MM.1S (cell line): Measurements from ENCODE around the gene CKAP5.

ENCODE experiments used
- DNase-seq: peaks from one replicate; pipeline ENCODE4 v3.0.0-alpha.2; 2015
- H2AFZ ChIP-seq: fragments of 300-600 bp; sonication (generic); 2 replicates; pipeline ENCODE4 v1.6.0; 2016; ENCODE audit warnings: antibody characterized with exemption, low read length
- H3F3A ChIP-seq: fragments of 300-600 bp; sonication (generic); 2 replicates; pipeline ENCODE4 v1.6.1; 2016; ENCODE audit warnings: mild to moderate bottlenecking, antibody characterized with exemption, low read length, moderate library complexity, mixed read lengths; ENCODE audit not compliant: insufficient read depth
- H3K27ac ChIP-seq: fragments of 300-600 bp; sonication (generic); 2 replicates; pipeline ENCODE4 v1.5.1; 2016; ENCODE audit warnings: mild to moderate bottlenecking, low read length
- H3K27me3 ChIP-seq: fragments of 300-600 bp; sonication (generic); replicated peaks from 2 replicates; pipeline ENCODE4 v1.6.0; 2016; ENCODE audit warnings: low read length; ENCODE audit not compliant: insufficient read depth
- H3K36me3 ChIP-seq: fragments of 300-600 bp; sonication (generic); replicated peaks from 2 replicates; pipeline ENCODE4 v1.6.1; 2016; ENCODE audit warnings: mild to moderate bottlenecking, low read length, mixed read lengths; ENCODE audit not compliant: insufficient read depth
- H3K4me1 ChIP-seq: fragments of 300-600 bp; sonication (generic); 2 replicates; pipeline ENCODE4 v1.6.1; 2016; ENCODE audit warnings: low read length, mixed read lengths
- H3K4me2 ChIP-seq: fragments of 300-600 bp; sonication (generic); 2 replicates; pipeline ENCODE4 v1.6.0; 2016; ENCODE audit warnings: low read depth, low read length
- H3K4me3 ChIP-seq: fragments of 300-600 bp; sonication (generic); 2 replicates; pipeline ENCODE4 v1.5.1; 2016; ENCODE audit warnings: low read length, mixed read lengths
- H3K79me2 ChIP-seq: fragments of 300-600 bp; sonication (generic); 2 replicates; pipeline ENCODE4 v1.6.1; 2016; ENCODE audit warnings: mixed run types, low read length, mixed read lengths
- H3K9ac ChIP-seq: fragments of 300-600 bp; sonication (generic); 2 replicates; pipeline ENCODE4 v1.6.1; 2016; ENCODE audit warnings: low read length, mixed read lengths
- H3K9me2 ChIP-seq: fragments of 300-600 bp; sonication (generic); replicated peaks from 2 replicates; pipeline ENCODE4 v1.6.1; 2016; ENCODE audit warnings: mild to moderate bottlenecking, low read length, mixed read lengths; ENCODE audit not compliant: insufficient read depth
- H3K9me3 ChIP-seq: fragments of 300-600 bp; sonication (generic); replicated peaks from 2 replicates; pipeline ENCODE4 v1.6.1; 2016; ENCODE audit warnings: mild to moderate bottlenecking, low read length, mixed read lengths; ENCODE audit not compliant: insufficient read depth
- H4K20me1 ChIP-seq: fragments of 300-600 bp; sonication (generic); 2 replicates; pipeline ENCODE4 v1.6.1; 2016; ENCODE audit warnings: mild to moderate bottlenecking, low read length, moderate library complexity, mixed read lengths; ENCODE audit not compliant: insufficient read depth
- EZH2 ChIP-seq: fragments of 300-600 bp; sonication (generic); optimal IDR thresholded peaks from 2 replicates; pipeline ENCODE3; 2017; ENCODE audit warnings: low read depth, mild to moderate bottlenecking, antibody characterized with exemption, low read length, mixed read lengths
- EZH2phosphoT487 ChIP-seq: fragments of 300-600 bp; sonication (generic); IDR thresholded peaks from 2 replicates; pipeline ENCODE4 v1.6.1; 2018; ENCODE audit warnings: antibody characterized with exemption, low read length
- TF ChIP-seq, protein P1 (sequence below): fragments of 300-600 bp; sonication (generic); IDR thresholded peaks from 2 replicates; pipeline ENCODE4 v1.5.1; 2016; ENCODE audit warnings: antibody characterized with exemption, low read length, mixed read lengths

CKAP5 gene

DNA sequence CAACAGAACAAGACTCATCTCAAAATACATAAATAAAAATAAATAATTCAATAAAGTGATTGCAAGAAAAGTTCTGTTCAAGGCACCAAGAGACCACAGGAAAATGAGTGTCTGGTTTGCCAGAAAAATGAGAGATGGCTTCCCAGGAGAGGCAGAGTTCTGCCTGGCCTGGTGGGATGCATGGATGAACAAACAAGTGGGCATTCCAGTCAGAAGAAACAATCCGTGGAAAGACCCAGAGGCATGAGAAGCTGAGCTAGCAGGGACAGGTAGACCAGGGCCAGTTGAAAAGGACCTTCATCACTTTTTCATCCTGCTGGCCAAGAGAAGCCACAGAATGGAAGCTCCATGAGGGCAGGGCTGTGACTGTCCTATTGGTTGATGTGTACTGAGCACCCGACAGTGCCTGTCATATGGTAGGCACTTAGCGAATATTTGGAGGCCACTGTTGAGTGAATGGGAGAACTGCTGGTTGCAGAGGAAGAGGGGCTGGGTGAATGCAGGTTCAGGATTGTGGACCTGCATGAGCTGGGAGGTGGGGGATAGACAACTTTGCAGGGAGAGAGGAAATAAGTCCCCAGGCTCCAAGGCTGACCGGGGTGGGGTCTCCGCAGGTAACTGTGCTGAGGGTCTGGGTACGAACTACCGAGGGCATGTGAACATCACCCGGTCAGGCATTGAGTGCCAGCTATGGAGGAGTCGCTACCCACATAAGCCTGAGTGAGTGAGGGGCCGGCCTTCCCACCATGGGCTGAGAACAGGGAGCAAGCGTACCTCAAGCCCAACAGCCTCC lies 123.3 kb downstream of the CKAP5 start:
- no peak for DNase-seq
- no peaks in the 10 kb centered on the region for H3K36me3 ChIP-seq

GRCh38 chr11:46721286-46721685 lies 124.8 kb downstream of the CKAP5 start:
- Histone ChIP-seq H3K79me2 (no peaks in the 10 kb centered on the region), H3K36me3 (no peaks in the 10 kb centered on the region), H3K9me2 (no peaks in the 10 kb centered on the region), H3K4me1 (no peaks in the 10 kb centered on the region), H3K4me3 (no peak overlapping the region), H3K9me3 (no peaks in the 10 kb centered on the region), H2AFZ (no peak overlapping the region), H3K27ac (no peak overlapping the region), H3K4me2 (no peak overlapping the region), H3K27me3 (no peaks in the 10 kb centered on the region), H4K20me1 (no peaks in the 10 kb centered on the region), H3K9ac (no peak overlapping the region), H3F3A (no peaks in the 10 kb centered on the region)
- TF ChIP-seq EZH2: no peak
- TF ChIP-seq EZH2phosphoT487: no peak
- TF ChIP-seq, protein P1, sequence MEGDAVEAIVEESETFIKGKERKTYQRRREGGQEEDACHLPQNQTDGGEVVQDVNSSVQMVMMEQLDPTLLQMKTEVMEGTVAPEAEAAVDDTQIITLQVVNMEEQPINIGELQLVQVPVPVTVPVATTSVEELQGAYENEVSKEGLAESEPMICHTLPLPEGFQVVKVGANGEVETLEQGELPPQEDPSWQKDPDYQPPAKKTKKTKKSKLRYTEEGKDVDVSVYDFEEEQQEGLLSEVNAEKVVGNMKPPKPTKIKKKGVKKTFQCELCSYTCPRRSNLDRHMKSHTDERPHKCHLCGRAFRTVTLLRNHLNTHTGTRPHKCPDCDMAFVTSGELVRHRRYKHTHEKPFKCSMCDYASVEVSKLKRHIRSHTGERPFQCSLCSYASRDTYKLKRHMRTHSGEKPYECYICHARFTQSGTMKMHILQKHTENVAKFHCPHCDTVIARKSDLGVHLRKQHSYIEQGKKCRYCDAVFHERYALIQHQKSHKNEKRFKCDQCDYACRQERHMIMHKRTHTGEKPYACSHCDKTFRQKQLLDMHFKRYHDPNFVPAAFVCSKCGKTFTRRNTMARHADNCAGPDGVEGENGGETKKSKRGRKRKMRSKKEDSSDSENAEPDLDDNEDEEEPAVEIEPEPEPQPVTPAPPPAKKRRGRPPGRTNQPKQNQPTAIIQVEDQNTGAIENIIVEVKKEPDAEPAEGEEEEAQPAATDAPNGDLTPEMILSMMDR: no peak
- DNase-seq: no peak

More for the DNA sequence above, 123.3 kb downstream of the CKAP5 start:
- H3K9me2 ChIP-seq: no peaks in the 10 kb centered on the region
- H3K4me3 ChIP-seq: no peak overlapping the region
- no peaks in the 10 kb centered on the region for H3K79me2 ChIP-seq
- H3K4me1 ChIP-seq: no peaks in the 10 kb centered on the region
- no peaks in the 10 kb centered on the region for H4K20me1 ChIP-seq
- no peak overlapping the region for H3K27ac ChIP-seq
- H2AFZ ChIP-seq: no peak overlapping the region
- no peaks in the 10 kb centered on the region for H3K27me3 ChIP-seq
- no peaks in the 10 kb centered on the region for H3K9me3 ChIP-seq
- no peak for TF ChIP-seq EZH2
- TF ChIP-seq, protein P1: no peak
- no peak for TF ChIP-seq EZH2phosphoT487
- H3K4me2 ChIP-seq: no peak overlapping the region
- H3K9ac ChIP-seq: no peak overlapping the region
- no peaks in the 10 kb centered on the region for H3F3A ChIP-seq

DNA sequence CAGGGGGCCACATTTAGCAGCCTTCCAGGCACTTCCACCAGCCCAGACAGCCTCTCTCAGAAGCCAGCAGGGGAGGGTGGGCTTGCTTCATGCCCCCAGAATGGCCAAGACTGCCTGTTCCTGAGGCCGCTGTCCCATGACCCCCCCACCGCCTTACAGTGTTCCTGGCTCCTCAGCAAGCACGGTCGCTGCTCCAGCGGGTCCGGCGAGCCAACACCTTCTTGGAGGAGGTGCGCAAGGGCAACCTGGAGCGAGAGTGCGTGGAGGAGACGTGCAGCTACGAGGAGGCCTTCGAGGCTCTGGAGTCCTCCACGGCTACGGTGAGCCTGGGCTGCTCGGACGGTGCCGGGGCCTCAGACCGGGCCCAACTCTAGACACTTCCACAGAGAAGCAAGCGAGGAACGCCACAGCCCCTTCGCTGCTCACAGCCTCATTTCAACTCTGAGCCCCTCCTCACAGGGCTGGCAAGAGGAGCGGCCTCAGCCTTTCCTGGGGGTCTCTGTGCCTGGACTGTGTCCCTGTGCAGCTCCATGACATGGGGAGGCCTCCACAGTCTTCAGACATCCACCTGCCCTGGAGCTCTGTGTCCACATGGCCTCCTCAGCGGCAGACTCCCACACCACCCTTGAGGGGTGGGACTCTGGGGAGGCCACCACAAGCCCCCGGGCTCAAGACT lies 126.4 kb downstream of the CKAP5 start:
- Histone ChIP-seq H4K20me1 (no peaks in the 10 kb centered on the region), H3K9me2 (no peaks in the 10 kb centered on the region), H3K9ac (no peak overlapping the region), H3K79me2 (no peaks in the 10 kb centered on the region), H3K4me2 (no peak overlapping the region), H3K27ac (no peak overlapping the region), H3K4me1 (no peaks in the 10 kb centered on the region), H3K9me3 (no peaks in the 10 kb centered on the region), H3K4me3 (no peak overlapping the region), H3K36me3 (no peaks in the 10 kb centered on the region), H2AFZ (no peak overlapping the region), H3F3A (no peaks in the 10 kb centered on the region), H3K27me3 (no peaks in the 10 kb centered on the region)
- no peak for DNase-seq
- TF ChIP-seq, protein P1: no peak
- TF ChIP-seq EZH2 (no peak), EZH2phosphoT487 (no peak)
